ENCODE data around the gene BCL2L1. TPM values are rescaled to one million over a fixed set of nuclear protein-coding genes. Genes with fewer than 3 reads are reported as not detected.

The BCL2L1 gene
- polyA plus RNA-seq, 1 of the 3 experiments (the other 2 are of a cell fraction) = 99.9 TPM

- TF ChIP-seq ZBTB33 (IDR thresholded peaks at IDR 0.05; ENCODE audit: borderline replicate concordance, low read depth) (no peak), FOSL2 (IDR thresholded peaks at IDR 0.05; ENCODE audit: borderline replicate concordance, low read depth) (no peak), EP300 (IDR thresholded peaks at IDR 0.05; ENCODE audit: borderline replicate concordance in 1 of 2, low read depth in 1 of 2, low read length in 1 of 2) (no peak)
Observed at GRCh38 chr20:31673435-31673834, 49.2 kb downstream of the BCL2L1 start (continued).

DNA sequence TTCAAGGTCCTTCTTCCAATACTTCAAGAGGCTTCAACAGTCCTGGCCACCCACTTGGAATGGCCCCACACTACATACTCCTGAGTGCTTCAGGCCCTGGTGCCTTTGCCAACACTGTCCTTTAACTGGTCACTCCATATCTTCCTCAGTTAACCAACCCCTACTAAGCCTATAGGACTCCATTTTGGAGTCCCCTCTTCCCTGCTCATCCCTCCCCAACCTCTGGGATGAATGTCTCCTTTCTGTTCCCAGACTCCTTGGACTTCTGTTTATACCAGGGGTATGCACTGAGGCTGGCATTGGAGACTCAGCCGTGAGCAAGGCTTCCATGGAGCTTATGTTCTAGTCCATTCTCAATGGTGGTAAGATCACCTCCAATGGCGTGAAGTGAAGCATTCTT, 51.3 kb downstream of the BCL2L1 start:
- WGBS (ENCODE audit: low lambda C conversion rate) = 100% methylated on average over 2 of the region's 2 CpGs
- POLR2A ChIA-PET = no interaction called here
- H3K9ac ChIP-seq = no peak overlapping the region
- no peak overlapping the region for H3K4me3 ChIP-seq (ENCODE audit: low read depth in 2 of 2, low read length in 1 of 2)
- peaks cover 7 to 32% of the 10 kb centered on the region in 2 experiments for H3K36me3 ChIP-seq (replicated peaks in 1 of 2; ENCODE audit: control insufficient read depth in 1 of 2, insufficient read depth in 2 of 2, low read length in 1 of 2)
- no peaks in the 10 kb centered on the region for H3K9me2 ChIP-seq
- H3K27ac ChIP-seq (ENCODE audit: low read depth in 2 of 2, low read length in 1 of 2) = no peak overlapping the region; a peak in 1 of 4 replicates
- H2AFZ ChIP-seq (ENCODE audit: low read depth) = no peak overlapping the region
- DNase-seq = no peak
- H3K9me3 ChIP-seq = no peaks in the 10 kb centered on the region
- H3K27me3 ChIP-seq (ENCODE audit: insufficient read depth) = no peaks in the 10 kb centered on the region
- H4K20me1 ChIP-seq (ENCODE audit: insufficient read depth) = no peaks in the 10 kb centered on the region; the same call in 1 of the 2 replicates
- CTCF ChIA-PET = interaction anchor here (2.3 kb wide), 1 partner anchor 9 kb away, joined by 12 read pairs; no protein-coding TSS in a partner anchor
- TF ChIP-seq TAF1 (IDR thresholded peaks at IDR 0.05; ENCODE audit: borderline replicate concordance, low read depth, low read length) (no peak), CHD2 (IDR thresholded peaks at IDR 0.05; ENCODE audit: low read length, partially characterized antibody) (no peak), SMC3 (IDR thresholded peaks at IDR 0.05; ENCODE audit: low read depth, low read length) (no peak), JUND (IDR thresholded peaks at IDR 0.05) (no peak), EP300 (IDR thresholded peaks at IDR 0.05; ENCODE audit: borderline replicate concordance in 1 of 2, low read depth in 1 of 2, low read length in 1 of 2) (no peak)
- H3K79me2 ChIP-seq (ENCODE audit: insufficient read depth) = peaks cover 92% of the 10 kb centered on the region
- no peak overlapping the region for H3K4me2 ChIP-seq
- H3F3A ChIP-seq (replicated peaks; ENCODE audit: insufficient read depth) = no peaks in the 10 kb centered on the region
- H3K4me1 ChIP-seq (ENCODE audit: control insufficient read depth in 1 of 2, insufficient read depth in 2 of 2, low read depth in 1 of 2, low read length in 1 of 2) = peaks cover 23 to 40% of the 10 kb centered on the region in 2 experiments; a peak in 2 of 4 replicates

DNA sequence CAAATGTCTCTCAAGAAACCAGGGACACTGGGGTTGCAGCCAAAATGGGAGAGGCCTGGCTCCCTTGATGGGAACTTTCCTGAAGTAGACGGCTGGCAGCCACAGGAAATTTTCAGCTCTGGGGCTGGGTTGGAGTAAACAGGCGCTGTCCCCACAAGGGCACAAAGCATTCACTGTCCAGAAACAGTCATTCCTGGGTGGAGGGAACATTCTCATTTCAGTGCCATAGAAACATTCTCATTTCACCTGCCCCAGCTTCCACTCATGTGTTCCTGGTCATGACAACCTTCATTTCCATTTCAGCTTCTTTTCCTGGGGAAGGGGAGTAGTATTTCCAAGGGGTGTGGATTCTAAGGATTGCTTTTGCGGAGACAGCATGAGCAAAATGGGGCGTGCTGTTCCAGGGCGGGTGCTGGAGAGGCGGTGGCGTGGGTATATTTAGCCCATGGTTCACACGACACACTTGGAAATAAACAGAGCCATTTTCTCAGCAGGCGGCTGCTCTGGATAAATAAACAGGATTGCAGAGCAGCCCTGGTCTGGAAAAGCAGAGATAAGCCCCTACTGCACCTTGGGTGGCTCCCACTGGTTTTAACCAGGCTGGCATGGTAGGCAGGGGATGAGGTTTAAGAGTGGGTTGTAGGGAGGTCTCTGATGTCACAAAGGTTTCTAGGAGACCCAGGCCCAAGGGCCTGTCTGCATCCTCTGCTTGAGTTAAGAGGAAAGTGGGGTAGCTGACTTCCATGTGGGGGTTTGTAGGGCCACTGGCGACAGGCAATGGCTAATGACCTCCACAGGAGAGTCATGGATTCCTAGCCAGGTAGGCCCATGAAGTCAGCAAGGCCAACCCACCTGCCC, 52.1 kb downstream of the BCL2L1 start:
- Histone ChIP-seq H3K9me2 (no peaks in the 10 kb centered on the region), H3F3A (replicated peaks; ENCODE audit: insufficient read depth) (no peaks in the 10 kb centered on the region), H2AFZ (ENCODE audit: low read depth) (no peak overlapping the region), H3K79me2 (ENCODE audit: insufficient read depth) (peaks cover 85% of the 10 kb centered on the region), H3K9me3 (no peaks in the 10 kb centered on the region), H3K4me1 (ENCODE audit: control insufficient read depth in 1 of 2, insufficient read depth in 2 of 2, low read depth in 1 of 2, low read length in 1 of 2) (peaks cover 16 to 35% of the 10 kb centered on the region in 2 experiments; a peak in 3 of 4 replicates), H3K27ac (ENCODE audit: low read depth in 2 of 2, low read length in 1 of 2) (peak overlapping the region in 1 of 2 experiments; percentile 54; a peak in 1 of 4 replicates), H4K20me1 (ENCODE audit: insufficient read depth) (no peaks in the 10 kb centered on the region; the same call in 1 of the 2 replicates), H3K36me3 (replicated peaks in 1 of 2; ENCODE audit: control insufficient read depth in 1 of 2, insufficient read depth in 2 of 2, low read length in 1 of 2) (peaks cover 12 to 29% of the 10 kb centered on the region in 2 experiments), H3K4me2 (no peak overlapping the region), H3K4me3 (ENCODE audit: low read depth in 2 of 2, low read length in 1 of 2) (no peak overlapping the region), H3K9ac (no peak overlapping the region), H3K27me3 (ENCODE audit: insufficient read depth) (no peaks in the 10 kb centered on the region)
- CTCF ChIA-PET = interaction anchor here (0.9 to 2.3 kb wide), 3 partner anchors 9 to 53 kb away, joined by 3 to 12 read pairs (median 3); partner anchors contain the start of gene BCL2L1
- POLR2A ChIA-PET = no interaction called here
- no peak for DNase-seq
- 93% methylated on average over 8 of the region's 10 CpGs for WGBS (ENCODE audit: low lambda C conversion rate)
- no peak for TF ChIP-seq USF2 (IDR thresholded peaks at IDR 0.05; ENCODE audit: borderline replicate concordance, low read depth, low read length)
- TF ChIP-seq MXI1 (IDR thresholded peaks at IDR 0.05; ENCODE audit: low read depth, low read length) = no peak
- no peak for TF ChIP-seq CHD2 (IDR thresholded peaks at IDR 0.05; ENCODE audit: low read length, partially characterized antibody)
- TF ChIP-seq FOXM1 (IDR thresholded peaks at IDR 0.05; ENCODE audit: low read depth) = no peak
- TF ChIP-seq TEAD4 (IDR thresholded peaks at IDR 0.05; ENCODE audit: borderline replicate concordance, insufficient read depth) = no peak
- TF ChIP-seq MEF2A (IDR thresholded peaks at IDR 0.05; ENCODE audit: borderline replicate concordance, low read depth) = no peak
- TF ChIP-seq FOSL2 (IDR thresholded peaks at IDR 0.05; ENCODE audit: borderline replicate concordance, low read depth) = no peak
- no peak for TF ChIP-seq GATA2 (CRISPR knock-in tag; IDR thresholded peaks at IDR 0.05)
- TF ChIP-seq, protein P1, sequence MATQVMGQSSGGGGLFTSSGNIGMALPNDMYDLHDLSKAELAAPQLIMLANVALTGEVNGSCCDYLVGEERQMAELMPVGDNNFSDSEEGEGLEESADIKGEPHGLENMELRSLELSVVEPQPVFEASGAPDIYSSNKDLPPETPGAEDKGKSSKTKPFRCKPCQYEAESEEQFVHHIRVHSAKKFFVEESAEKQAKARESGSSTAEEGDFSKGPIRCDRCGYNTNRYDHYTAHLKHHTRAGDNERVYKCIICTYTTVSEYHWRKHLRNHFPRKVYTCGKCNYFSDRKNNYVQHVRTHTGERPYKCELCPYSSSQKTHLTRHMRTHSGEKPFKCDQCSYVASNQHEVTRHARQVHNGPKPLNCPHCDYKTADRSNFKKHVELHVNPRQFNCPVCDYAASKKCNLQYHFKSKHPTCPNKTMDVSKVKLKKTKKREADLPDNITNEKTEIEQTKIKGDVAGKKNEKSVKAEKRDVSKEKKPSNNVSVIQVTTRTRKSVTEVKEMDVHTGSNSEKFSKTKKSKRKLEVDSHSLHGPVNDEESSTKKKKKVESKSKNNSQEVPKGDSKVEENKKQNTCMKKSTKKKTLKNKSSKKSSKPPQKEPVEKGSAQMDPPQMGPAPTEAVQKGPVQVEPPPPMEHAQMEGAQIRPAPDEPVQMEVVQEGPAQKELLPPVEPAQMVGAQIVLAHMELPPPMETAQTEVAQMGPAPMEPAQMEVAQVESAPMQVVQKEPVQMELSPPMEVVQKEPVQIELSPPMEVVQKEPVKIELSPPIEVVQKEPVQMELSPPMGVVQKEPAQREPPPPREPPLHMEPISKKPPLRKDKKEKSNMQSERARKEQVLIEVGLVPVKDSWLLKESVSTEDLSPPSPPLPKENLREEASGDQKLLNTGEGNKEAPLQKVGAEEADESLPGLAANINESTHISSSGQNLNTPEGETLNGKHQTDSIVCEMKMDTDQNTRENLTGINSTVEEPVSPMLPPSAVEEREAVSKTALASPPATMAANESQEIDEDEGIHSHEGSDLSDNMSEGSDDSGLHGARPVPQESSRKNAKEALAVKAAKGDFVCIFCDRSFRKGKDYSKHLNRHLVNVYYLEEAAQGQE (IDR thresholded peaks at IDR 0.05; ENCODE audit: low read depth, low read length) = no peak
- TF ChIP-seq TCF12 (IDR thresholded peaks at IDR 0.05) = no peak
- TF ChIP-seq RXRA (IDR thresholded peaks at IDR 0.05; ENCODE audit: borderline replicate concordance, low read depth) = no peak
- no peak for TF ChIP-seq JUND (IDR thresholded peaks at IDR 0.05)
- no peak for TF ChIP-seq RAD21 (IDR thresholded peaks at IDR 0.05; ENCODE audit: low read length)

Measured in SK-N-SH (cell line).